Activated CD8-positive, alpha-beta memory T cell treated with anti-CD3 and anti-CD28 coated beads, Interleukin-2, amount 50 U/mL, for 1 hour (primary cell): ENCODE measurements around the gene HPS3.
"Not testable (repeated sequence)": the region's sequence is repeated elsewhere in the genome, so short reads cannot be mapped to it uniquely, and the experiment has no call there.

ENCODE experiments used
- DNase-seq: peaks from one replicate; pipeline ENCODE4 v3.0.0-alpha.2; 2020; ENCODE audit errors: extremely low read depth

The HPS3 gene

DNA sequence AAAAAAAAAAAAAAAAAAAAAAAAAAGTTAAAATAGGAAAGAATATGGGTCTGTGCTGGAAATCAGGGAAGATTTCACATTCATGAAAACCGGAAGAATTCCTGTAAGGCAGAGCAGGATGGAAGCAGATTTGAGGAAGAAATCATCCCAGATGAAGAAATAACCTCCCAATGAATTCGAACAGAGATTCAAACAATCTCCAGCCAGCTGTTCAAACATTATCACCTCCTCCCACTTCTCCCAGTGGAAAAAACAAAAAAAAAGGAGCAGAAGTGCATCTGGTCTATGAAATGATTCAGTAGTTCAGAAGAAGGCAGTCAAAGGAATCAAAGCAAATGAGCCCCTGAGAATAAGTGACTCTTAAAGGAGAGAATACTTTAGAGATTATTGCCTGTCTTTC, 59.1 kb downstream of the HPS3 start:
- DNase-seq, result no peak

- DNase-seq, result no peak
Observed at GRCh38 chr3:149195221-149195620, 65.8 kb downstream of the HPS3 start.

DNA sequence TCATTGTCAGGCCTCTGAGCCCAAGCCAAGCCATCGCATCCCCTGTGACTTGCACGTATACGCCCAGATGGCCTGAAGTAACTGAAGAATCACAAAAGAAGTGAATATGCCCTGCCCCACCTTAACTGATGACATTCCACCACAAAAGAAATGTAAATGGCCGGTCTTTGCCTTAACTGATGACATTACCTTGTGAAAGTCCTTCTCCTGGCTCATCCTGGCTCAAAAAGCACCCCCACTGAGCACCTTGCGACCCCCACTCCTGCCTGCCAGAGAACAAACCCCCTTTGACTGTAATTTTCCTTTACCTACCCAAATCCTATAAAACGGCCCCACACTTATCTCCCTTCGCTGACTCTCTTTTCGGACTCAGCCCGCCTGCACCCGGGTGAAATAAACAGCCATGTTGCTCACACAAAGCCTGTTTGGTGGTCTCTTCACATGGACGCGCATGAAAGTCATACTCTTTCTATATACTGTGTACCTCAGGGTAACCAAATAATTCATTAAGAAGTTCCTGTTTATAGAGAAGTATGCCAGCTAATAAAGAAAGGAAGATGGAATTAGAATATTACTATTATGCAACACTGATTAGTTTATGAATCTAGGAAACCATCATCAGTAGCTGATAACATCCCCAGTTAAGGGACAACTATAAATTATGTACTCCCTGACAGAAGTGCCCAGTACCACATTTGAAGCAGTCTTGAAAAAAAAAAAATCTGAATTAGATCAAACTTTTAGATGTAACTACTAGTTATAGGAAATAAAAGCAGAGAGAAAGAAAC, 67.6 kb downstream of the HPS3 start:
- DNase-seq, result not testable (repeated sequence)

DNA sequence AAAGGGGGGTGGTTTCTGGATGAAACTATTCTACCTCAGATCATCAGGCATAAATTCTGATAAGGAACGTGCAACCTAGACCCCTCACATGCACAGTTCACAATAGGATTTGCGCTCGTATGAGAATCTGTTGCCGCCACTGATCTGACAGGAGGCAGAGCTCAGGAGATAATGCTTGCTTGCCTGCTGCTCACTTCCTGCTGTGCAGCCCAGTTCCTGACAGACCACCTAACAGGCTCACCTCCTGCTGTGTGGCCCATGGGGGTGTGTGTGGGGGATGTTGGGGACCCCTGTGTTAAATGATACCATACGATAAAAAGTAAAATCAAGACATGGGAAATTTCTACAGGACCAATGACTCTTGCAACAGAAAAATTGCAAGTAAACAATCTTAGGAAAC, 68.2 kb downstream of the HPS3 start:
- no peak for DNase-seq

GRCh38 chr3:149198611-149199010, 69.2 kb downstream of the HPS3 start:
- DNase-seq, result no peak

DNA sequence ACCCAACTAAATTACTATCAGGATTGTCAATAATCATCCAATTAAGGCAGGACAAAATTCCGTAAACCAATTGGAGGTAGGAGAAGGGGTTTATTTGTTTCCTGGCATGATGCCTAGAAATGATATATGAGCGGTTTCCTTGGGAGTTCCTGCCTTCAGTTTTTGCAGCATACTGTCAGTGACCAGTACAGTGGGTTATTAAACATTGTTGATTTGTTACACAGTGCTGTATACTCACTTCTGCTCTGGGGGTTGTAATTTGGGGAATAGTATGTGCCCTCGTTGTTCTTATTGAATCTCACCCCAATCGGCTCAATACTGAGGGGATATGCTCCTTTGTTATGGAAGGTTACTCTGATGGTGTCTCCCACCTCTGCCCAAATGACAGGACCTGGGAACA, 70.0 kb downstream of the HPS3 start:
- DNase-seq, result no peak

DNA sequence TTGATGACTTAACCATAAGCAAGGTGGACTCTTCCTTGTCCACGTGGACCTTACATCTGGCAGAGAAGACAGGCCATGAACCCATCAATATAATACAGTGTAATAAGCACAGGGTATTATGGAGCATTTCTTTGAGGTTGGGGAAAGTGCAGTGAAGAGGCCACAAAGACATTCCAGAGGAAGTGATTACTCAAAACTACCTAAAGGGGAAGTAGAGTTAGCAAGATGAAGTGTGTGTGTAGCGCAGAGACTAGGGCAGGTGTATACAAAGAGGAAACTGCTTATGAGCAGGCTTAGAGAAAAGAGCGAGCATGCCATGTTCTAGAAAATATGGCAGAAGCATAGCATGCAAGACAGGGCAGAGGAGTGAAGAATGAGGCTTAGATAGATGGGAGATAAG, 74.3 kb downstream of the HPS3 start:
- no peak for DNase-seq

- no peak for DNase-seq
Observed at GRCh38 chr3:149204390-149204991, 75.1 kb downstream of the HPS3 start.

DNA sequence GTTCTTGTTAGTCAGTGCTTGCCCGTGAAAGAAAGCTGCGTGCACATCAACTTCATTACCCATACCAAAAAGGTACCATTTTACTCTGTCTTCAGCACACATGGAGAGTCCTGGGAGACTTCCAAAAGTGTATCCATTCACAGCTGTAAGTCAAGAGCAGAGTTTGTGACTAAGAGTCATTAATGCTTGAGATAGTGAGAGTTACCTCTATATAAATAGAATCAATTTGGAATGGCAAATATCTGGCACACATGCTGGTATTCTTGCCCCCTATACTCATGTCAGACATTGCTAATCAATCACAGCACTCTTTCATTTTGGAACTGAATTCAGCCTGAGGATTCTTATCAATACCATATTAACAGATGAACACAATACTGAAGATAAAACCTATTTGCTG, 78.0 kb downstream of the HPS3 start:
- no peak for DNase-seq

- DNase-seq, result no peak
Observed at GRCh38 chr3:149209431-149209830, 80.0 kb downstream of the HPS3 start.

DNA sequence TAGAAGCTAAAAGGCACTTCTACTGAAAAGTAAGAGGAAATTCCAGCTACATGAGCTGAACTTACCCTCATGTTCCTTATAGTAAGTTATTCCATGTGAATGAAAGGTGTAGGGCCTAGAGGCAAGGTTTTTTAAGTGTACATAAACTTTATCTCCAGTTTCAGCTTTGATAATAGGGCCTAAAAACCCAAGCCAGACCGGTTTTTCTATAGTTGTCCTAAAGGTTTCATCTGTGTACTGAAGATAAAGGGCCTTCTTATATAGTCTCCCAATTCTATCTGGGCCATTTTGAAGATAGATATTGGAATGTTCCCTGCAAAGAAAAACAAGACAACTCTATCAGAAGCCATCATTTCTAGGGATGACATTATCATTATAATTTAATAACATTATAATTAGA, 82.9 kb downstream of the HPS3 start:
- DNase-seq, result no peak

- no peak for DNase-seq
Observed at GRCh38 chr3:149214702-149215101, 85.3 kb downstream of the HPS3 start.

- DNase-seq, result no peak
Observed at GRCh38 chr3:149215515-149215914, 86.1 kb downstream of the HPS3 start.

DNA sequence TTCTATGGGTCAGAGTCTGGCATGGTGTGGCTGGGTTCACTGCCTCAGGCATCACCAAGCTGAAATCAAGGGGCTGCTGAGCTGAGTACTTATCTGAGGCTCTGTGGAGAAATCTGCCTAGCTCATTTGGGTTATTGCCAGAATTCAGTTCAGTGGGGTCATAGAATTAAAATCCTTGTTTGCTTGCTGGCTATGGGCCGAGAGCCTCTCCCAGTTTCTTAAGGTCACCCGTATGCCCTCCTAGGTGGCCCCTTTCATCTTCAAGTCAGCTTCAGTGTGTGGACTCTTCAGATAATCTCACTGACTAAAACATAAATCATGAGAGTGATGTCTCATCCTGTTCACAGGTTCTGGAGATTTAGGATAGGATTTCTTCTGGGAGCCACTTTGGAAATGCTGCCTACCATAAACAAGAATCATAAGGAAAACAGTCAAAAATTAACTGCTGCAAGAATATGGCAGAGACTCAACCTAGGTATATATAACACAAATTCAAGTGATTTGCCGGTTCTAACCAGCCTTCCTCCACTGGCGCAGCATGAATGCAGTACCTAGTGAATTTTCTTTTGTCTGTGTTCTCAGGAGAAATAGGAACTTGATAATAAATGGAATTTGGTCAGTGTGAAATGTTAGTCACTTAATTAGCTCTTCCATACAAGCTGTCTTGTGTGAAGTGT, 86.9 kb downstream of the HPS3 start:
- no peak for DNase-seq

- DNase-seq, result no peak
Observed at GRCh38 chr3:149217347-149217746, 87.9 kb downstream of the HPS3 start.

GRCh38 chr3:149219380-149220121, 90.1 kb downstream of the HPS3 start:
- not testable (repeated sequence) for DNase-seq

GRCh38 chr3:149221783-149222517, 92.5 kb downstream of the HPS3 start, which contains the start of gene CP:
CP (minus strand) TSS chr3:149221829; CDS start chr3:149221792, 37 bp downstream.
- DNase-seq, result no peak
